Stomach (tissue), 9 donors: ENCODE data around the gene GRAMD1A. TPM values are rescaled to one million over a fixed set of nuclear protein-coding genes. Genes with fewer than 3 reads are reported as not detected.

ENCODE experiments used
- DNase-seq, 2 donors: peaks; one replicate each; pipeline versions ENCODE4 v3.0.0 to v3.0.0-alpha.2; 2013 to 2019
- H3K27ac ChIP-seq, 5 donors: fragments of 200-600 bp in 4 of 5; sonication (generic) in 4 of 5; one replicate each; pipeline ENCODE4 v1.5.1; 2013 to 2019; ENCODE audit warnings: mild to moderate bottlenecking in 1 of 5, moderate library complexity in 1 of 5
- H3K27me3 ChIP-seq, 3 donors: fragments of 200-600 bp; sonication (generic); one replicate each; pipeline ENCODE4 v1.5.1; 2017 to 2019; ENCODE audit warnings: mixed run types in 1 of 3
- H3K36me3 ChIP-seq, 4 donors: fragments of 200-600 bp; sonication (generic); 1 replicate in 3 of 4; 2 replicates in 1 of 4; pipeline ENCODE4 v1.5.1; 2016 to 2019
- H3K4me1 ChIP-seq, 4 donors: fragments of 200-600 bp; sonication (generic); one replicate each; pipeline ENCODE4 v1.5.1; 2016 to 2019
- H3K4me3 ChIP-seq, 4 donors: fragments of 200-600 bp; sonication (generic) in 3 of 4; one replicate each; pipeline ENCODE4 v1.5.1; 2016 to 2019; ENCODE audit warnings: mild to moderate bottlenecking in 1 of 4
- H3K9me3 ChIP-seq, 4 donors: fragments of 200-600 bp; sonication (generic); one replicate each; pipeline ENCODE4 v1.5.1; 2016 to 2019
- EP300 ChIP-seq: sonication (generic); formaldehyde crosslinking; IDR thresholded peaks from one replicate; pipeline ENCODE4 v1.6.1; 2017; ENCODE audit warnings: antibody characterized with exemption
- POLR2A ChIP-seq, 4 donors: fragments of 450-650 bp; IDR thresholded peaks; one replicate each; pipeline ENCODE4 v1.6.1; 2016; ENCODE audit warnings: antibody characterized with exemption in 4 of 4, control low read depth in 2 of 4, mild to moderate bottlenecking in 1 of 4, moderate library complexity in 1 of 4
- POLR2AphosphoS5 ChIP-seq, 3 donors: sonication (generic); formaldehyde crosslinking; IDR thresholded peaks; one replicate each; pipeline ENCODE4 v1.6.1; 2016; ENCODE audit warnings: antibody characterized with exemption in 3 of 3
- WGBS, 5 donors: extraction: QIAGEN DNeasy Blood & Tissue Kit in 3 of 5; methylation state at CpG; one replicate each; pipeline versions ENCODE4 v1.1.5 to v1.1.7; 2013 to 2018; 5-methylcytosine and 5-hydroxymethylcytosine counted together
- intact Hi-C: fragments of 100-400 bp; cut with DNase I; formaldehyde crosslinking; loops from one replicate; pipeline ENCODE4 v1.15.1; 2023; ENCODE audit warnings: low total_unique reads
- polyA plus RNA-seq, 3 donors: library from polyadenylated mRNA; stranded (reverse); fragments of 200-250 nt; gene quantifications; one replicate each; pipeline ENCODE4 v1.2.3, GENCODE V29; 2013
- total RNA-seq, 5 donors: library from RNA; depleted of rRNA; stranded (reverse); fragments of >200 nt; gene quantifications; one replicate each; pipeline versions ENCODE4 v1.1.0 to v1.2.3, GENCODE V29; 2014 to 2016
- TF ChIP-seq, protein P1 (sequence below), 7 experiments: fragments of 450-650 bp in 4 of 7; fragments of 200-600 bp in 3 of 7; sonication (generic) in 3 of 7; IDR thresholded peaks; one replicate each; pipeline ENCODE4 v1.5.1; 2016 to 2019; ENCODE audit warnings: antibody characterized with exemption in 7 of 7, control low read depth in 2 of 7, mild to moderate bottlenecking in 1 of 7
- donor health status: healthy with polysubstance abuse.
- donor health status: Bipolar disorder and iron deficiency.
- donor health status: healthy.

GRAMD1A gene
- total and polyA plus RNA-seq, 8 donors, result 29.8 to 74.1 (median 45.1) TPM

DNA sequence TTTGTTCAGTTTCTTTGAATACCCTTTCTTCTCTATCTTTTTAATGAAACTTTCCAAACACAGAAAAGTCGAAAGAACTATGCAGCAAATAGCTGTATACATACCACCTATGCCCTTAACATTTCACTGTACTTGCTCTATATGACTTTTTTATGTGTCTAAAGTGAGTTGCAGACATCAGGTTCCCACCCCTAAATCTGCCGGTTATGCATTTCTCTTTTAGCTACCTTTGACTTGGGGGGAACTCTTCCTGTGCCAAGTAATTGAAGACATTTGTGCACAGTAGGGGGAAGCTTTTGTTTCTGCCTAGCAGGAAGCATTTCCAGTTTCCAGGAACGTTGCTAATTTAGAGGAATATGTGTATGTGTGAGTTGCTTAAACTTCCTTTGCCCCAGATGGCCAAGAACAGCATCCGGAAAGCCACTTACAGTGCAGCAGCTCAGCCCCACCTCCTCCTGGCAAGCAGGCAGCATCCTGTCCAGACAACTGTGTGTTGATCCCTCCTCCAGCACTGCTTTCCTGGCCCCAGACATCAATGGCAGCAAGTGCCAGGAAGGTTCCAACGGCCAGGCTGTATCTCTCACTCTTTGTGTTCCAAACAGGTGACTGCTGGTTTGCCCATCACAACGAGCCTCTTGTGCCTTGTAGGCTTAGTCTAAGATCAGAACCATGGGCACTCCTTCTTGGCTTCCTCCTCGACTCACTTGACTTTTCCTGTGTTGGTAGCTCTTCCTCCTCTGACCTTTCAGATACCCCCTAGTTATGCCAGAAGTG is 14.7 kb upstream of the GRAMD1A start:
- intact Hi-C loops, result no loop called here
- H3K4me1 ChIP-seq, result peaks cover 0 to 12% (median 11%) of the 10 kb centered on the region in 4 donors
- H3K4me3 ChIP-seq, result no peak overlapping the region
- WGBS, 5 donors, result 10 to 19% (median 17%) methylated on average over 7 of the region's 7 CpGs
- no peaks in the 10 kb centered on the region for H3K27me3 ChIP-seq
- no peaks in the 10 kb centered on the region for H3K36me3 ChIP-seq
- no peaks in the 10 kb centered on the region for H3K9me3 ChIP-seq
- TF ChIP-seq POLR2AphosphoS5 (IDR thresholded peaks at IDR 0.05) (peak in 2 of 3 donors; percentile 12 to 44), POLR2A (IDR thresholded peaks at IDR 0.05) (no peak), EP300 (peak; percentile 47)
- TF ChIP-seq, protein P1, sequence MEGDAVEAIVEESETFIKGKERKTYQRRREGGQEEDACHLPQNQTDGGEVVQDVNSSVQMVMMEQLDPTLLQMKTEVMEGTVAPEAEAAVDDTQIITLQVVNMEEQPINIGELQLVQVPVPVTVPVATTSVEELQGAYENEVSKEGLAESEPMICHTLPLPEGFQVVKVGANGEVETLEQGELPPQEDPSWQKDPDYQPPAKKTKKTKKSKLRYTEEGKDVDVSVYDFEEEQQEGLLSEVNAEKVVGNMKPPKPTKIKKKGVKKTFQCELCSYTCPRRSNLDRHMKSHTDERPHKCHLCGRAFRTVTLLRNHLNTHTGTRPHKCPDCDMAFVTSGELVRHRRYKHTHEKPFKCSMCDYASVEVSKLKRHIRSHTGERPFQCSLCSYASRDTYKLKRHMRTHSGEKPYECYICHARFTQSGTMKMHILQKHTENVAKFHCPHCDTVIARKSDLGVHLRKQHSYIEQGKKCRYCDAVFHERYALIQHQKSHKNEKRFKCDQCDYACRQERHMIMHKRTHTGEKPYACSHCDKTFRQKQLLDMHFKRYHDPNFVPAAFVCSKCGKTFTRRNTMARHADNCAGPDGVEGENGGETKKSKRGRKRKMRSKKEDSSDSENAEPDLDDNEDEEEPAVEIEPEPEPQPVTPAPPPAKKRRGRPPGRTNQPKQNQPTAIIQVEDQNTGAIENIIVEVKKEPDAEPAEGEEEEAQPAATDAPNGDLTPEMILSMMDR (IDR thresholded peaks at IDR 0.05), result no peak
- peak overlapping the region in 3 of 5 donors; percentile 19 to 61 (median 34) for H3K27ac ChIP-seq
- DNase-seq, result peak; percentile 57 to 79

DNA sequence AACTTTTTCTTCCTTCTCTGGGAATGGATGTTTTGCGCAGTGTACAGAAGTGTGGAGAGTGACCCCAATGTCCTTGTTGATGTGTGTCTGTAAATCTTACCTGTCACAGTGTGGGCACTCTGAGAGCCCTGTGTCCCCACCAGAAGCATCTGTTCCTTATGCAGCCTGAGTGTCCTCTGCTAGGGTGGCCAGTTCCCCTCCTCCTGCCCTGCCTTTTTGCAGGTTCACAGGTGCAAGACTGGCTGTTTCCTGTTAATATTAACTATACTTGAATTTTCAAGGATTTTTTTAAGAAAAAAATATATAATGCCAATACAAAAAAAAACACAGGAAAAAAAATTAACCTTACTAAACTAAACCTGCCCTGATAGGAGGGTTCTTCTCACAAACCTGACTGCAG is 12.0 kb upstream of the GRAMD1A start:
- TF ChIP-seq POLR2A (IDR thresholded peaks at IDR 0.05), result no peak
- no peak for TF ChIP-seq EP300
- TF ChIP-seq POLR2AphosphoS5 (IDR thresholded peaks at IDR 0.05), result no peak
- TF ChIP-seq, protein P1 (IDR thresholded peaks at IDR 0.05), result no peak
- peaks cover 0 to 12% (median 11%) of the 10 kb centered on the region in 4 donors for H3K4me1 ChIP-seq
- WGBS, 5 donors, result 94 to 100% (median 96%) methylated on average over 1 of the region's 1 CpG

DNA sequence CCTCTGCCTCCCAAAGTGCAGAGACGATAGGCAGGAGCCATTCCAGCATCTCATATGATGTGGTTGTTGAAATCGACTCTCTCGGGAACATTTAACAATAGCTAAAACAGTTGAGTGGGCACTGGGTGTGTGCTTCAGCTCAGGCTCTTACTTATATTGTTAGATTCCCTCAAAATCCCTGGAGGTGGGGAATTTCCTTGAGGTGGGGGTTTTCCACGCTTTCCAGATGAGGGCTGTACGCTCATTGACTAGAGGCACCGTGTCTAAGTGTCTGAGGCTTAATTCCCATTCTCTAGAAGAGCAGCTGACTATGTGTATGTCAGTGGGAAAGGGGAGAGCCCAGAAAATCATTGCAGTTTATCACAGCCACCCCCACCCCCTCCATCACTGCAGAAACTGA is 10.8 kb upstream of the GRAMD1A start:
- Histone ChIP-seq H3K27ac (no peak overlapping the region), H3K27me3 (no peaks in the 10 kb centered on the region), H3K4me3 (no peak overlapping the region), H3K36me3 (no peaks in the 10 kb centered on the region), H3K9me3 (no peaks in the 10 kb centered on the region), H3K4me1 (peaks cover 1 to 16% (median 15%) of the 10 kb centered on the region in 4 donors)
- 80 to 86% (median 83%) methylated on average over 6 of the region's 6 CpGs for WGBS, 5 donors
- TF ChIP-seq POLR2AphosphoS5 (IDR thresholded peaks at IDR 0.05), result no peak
- TF ChIP-seq, protein P1 (IDR thresholded peaks at IDR 0.05), result no peak
- TF ChIP-seq EP300, result no peak
- no peak for TF ChIP-seq POLR2A (IDR thresholded peaks at IDR 0.05)
- no peak for DNase-seq
- intact Hi-C loops, result no loop called here

More for the DNA sequence above, 12.0 kb upstream of the GRAMD1A start:
- no peaks in the 10 kb centered on the region for H3K27me3 ChIP-seq
- no peaks in the 10 kb centered on the region for H3K9me3 ChIP-seq
- intact Hi-C loops, result no loop called here
- H3K27ac ChIP-seq, result no peak overlapping the region
- DNase-seq, result no peak
- no peaks in the 10 kb centered on the region for H3K36me3 ChIP-seq
- no peak overlapping the region for H3K4me3 ChIP-seq

DNA sequence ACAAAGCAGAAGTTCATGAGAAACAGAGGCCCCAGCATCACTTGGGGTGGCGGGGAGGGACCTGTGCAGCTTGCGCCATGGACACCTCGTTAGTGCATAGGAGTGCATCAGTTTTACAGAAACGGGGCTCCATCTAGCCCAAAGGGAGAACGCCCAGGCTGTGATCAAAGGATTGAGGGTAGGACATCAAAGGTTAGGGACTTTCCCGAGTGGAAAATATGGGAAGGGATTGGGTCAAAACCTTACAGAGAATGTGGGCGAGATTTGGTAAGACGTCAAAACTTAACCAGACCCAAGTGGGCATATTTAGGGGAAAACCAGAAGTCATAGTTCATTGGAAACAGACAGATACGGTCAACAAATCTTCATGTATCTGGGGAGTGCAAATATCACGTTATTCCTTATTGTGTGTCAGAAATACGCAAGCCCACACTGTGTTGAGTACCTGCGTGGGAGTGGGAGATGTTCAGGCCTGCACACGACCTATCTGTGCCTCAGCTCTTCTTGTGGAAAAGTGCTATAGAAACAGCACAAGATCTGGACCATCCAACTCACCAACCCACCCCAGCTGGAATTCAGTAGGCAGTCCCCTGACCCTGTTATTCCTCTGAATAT is 9.4 kb upstream of the GRAMD1A start:
- no peaks in the 10 kb centered on the region for H3K27me3 ChIP-seq
- intact Hi-C loops, result no loop called here
- no peaks in the 10 kb centered on the region for H3K36me3 ChIP-seq
- no peaks in the 10 kb centered on the region for H3K9me3 ChIP-seq
- H3K27ac ChIP-seq, result no peak overlapping the region
- 76 to 86% (median 84%) methylated on average over 13 of the region's 13 CpGs for WGBS, 5 donors
- TF ChIP-seq POLR2A (IDR thresholded peaks at IDR 0.05) (no peak), EP300 (no peak), POLR2AphosphoS5 (IDR thresholded peaks at IDR 0.05) (no peak)
- TF ChIP-seq, protein P1 (IDR thresholded peaks at IDR 0.05), result no peak
- peaks cover 15 to 21% (median 19%) of the 10 kb centered on the region in 4 donors for H3K4me1 ChIP-seq
- no peak overlapping the region for H3K4me3 ChIP-seq
- no peak for DNase-seq
